Measurements from ENCODE around the gene MCUB. TPM values are rescaled to one million over a fixed set of nuclear protein-coding genes. Genes with fewer than 3 reads are reported as not detected.
"Not testable (repeated sequence)": the region's sequence is repeated elsewhere in the genome, so short reads cannot be mapped to it uniquely, and the experiment has no call there.

MCUB gene
- total and polyA plus RNA-seq, 2 experiments from 2014 or later: 32.9 to 52.6 TPM

GRCh38 chr4:109676886-109677285, 116.8 kb downstream of the MCUB start:
- H2AFZ ChIP-seq: no peak overlapping the region
- H3K4me1 ChIP-seq (ENCODE audit: insufficient read depth): no peaks in the 10 kb centered on the region
- H3K9me2 ChIP-seq (ENCODE audit: insufficient read depth): no peaks in the 10 kb centered on the region
- H3K9ac ChIP-seq: no peak overlapping the region
- no peak for DNase-seq
- no peaks in the 10 kb centered on the region for H4K20me1 ChIP-seq (ENCODE audit: insufficient read depth)
- H3K9me3 ChIP-seq (ENCODE audit: low read depth): no peaks in the 10 kb centered on the region
- H3K79me2 ChIP-seq (ENCODE audit: insufficient read depth): no peaks in the 10 kb centered on the region
- no peak overlapping the region for H3K4me2 ChIP-seq (ENCODE audit: unreplicated experiment)
- H3K27ac ChIP-seq: no peak overlapping the region
- WGBS, 2 experiments (ENCODE audit: low coverage in 1 of 2, low lambda C conversion rate in 2 of 2, missing lambda C conversion rate in 2 of 2): 81 to 93% methylated on average over 1 of the region's 1 CpG
- H3K36me3 ChIP-seq (ENCODE audit: low read depth): no peaks in the 10 kb centered on the region
- no peak overlapping the region for H3K4me3 ChIP-seq
- in situ Hi-C loops (cut with MboI): no loop called here
- H3F3A ChIP-seq (ENCODE audit: insufficient read depth): no peaks in the 10 kb centered on the region
- H3K27me3 ChIP-seq (replicated peaks; ENCODE audit: insufficient read depth): no peaks in the 10 kb centered on the region
- no peak for TF ChIP-seq EZH2phosphoT487 (IDR thresholded peaks at IDR 0.05; ENCODE audit: insufficient read depth, low read depth)
- no peak for TF ChIP-seq EZH2 (IDR thresholded peaks at IDR 0.05; ENCODE audit: insufficient read depth, poor library complexity, severe bottlenecking)

DNA sequence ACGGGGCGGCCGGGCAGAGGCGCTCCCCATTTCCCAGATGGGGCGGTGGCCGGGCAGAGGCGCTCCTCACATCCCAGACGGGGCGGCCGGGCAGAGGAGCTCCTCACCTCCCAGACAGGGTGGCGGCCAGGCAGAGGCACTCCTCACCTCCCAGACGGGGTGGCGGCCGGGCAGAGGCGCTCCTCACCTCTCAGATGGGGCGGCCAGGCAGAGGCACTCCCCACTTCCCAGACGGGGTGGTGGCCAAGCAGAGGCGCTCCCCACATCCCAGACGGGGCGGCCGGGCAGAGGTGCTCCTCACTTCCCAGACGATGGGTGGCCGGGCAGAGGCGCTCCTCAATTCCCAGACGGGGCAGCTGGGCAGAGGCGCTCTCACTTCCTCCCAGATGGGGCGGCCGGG, 118.4 kb downstream of the MCUB start:
- H3K4me2 ChIP-seq (ENCODE audit: unreplicated experiment); in situ Hi-C loops (cut with MboI); H3K9ac ChIP-seq; H4K20me1 ChIP-seq (ENCODE audit: insufficient read depth); H3F3A ChIP-seq (ENCODE audit: insufficient read depth); H2AFZ ChIP-seq; H3K36me3 ChIP-seq (ENCODE audit: low read depth); H3K79me2 ChIP-seq (ENCODE audit: insufficient read depth); H3K4me3 ChIP-seq; H3K27ac ChIP-seq; DNase-seq; H3K9me2 ChIP-seq (ENCODE audit: insufficient read depth); H3K27me3 ChIP-seq (replicated peaks; ENCODE audit: insufficient read depth); H3K9me3 ChIP-seq (ENCODE audit: low read depth); H3K4me1 ChIP-seq (ENCODE audit: insufficient read depth): not testable (repeated sequence)
- 89 to 96% methylated on average over 5 to 28 of the region's 28 CpGs for WGBS, 2 experiments (ENCODE audit: low coverage in 1 of 2, low lambda C conversion rate in 2 of 2, missing lambda C conversion rate in 2 of 2)

GRCh38 chr4:109678925-109679324, 118.9 kb downstream of the MCUB start:
- WGBS, 2 experiments (ENCODE audit: low coverage in 1 of 2, low lambda C conversion rate in 2 of 2, missing lambda C conversion rate in 2 of 2): 91 to 95% methylated on average over 13 to 14 of the region's 14 CpGs
- H3K36me3 ChIP-seq (ENCODE audit: low read depth); H4K20me1 ChIP-seq (ENCODE audit: insufficient read depth); H2AFZ ChIP-seq; H3K79me2 ChIP-seq (ENCODE audit: insufficient read depth); H3K9me2 ChIP-seq (ENCODE audit: insufficient read depth); in situ Hi-C loops (cut with MboI); H3F3A ChIP-seq (ENCODE audit: insufficient read depth); H3K4me3 ChIP-seq; H3K4me2 ChIP-seq (ENCODE audit: unreplicated experiment); H3K27ac ChIP-seq; H3K4me1 ChIP-seq (ENCODE audit: insufficient read depth); H3K27me3 ChIP-seq (replicated peaks; ENCODE audit: insufficient read depth); H3K9ac ChIP-seq; H3K9me3 ChIP-seq (ENCODE audit: low read depth); DNase-seq: not testable (repeated sequence)

DNA sequence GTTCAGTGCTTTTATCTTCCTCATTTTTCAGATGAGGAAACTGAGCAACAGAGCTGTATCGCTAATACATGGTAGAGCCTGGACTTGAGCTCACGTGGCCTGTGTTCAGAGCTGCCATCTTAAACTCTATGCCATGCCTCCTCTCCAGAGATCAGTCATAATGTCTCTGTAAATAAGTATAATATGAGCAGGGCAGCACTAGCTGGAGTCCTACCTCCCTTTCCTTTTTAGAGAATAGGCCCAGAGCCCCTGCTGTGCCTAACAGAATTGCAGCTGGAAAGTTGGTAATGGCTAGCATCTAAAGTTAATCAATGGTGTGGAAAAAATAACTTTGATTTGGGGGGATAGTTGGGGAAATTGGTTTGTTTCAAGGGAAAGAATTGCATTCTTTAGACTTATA, 122.8 kb downstream of the MCUB start:
- no peaks in the 10 kb centered on the region for H3F3A ChIP-seq (ENCODE audit: insufficient read depth)
- in situ Hi-C loops (cut with MboI): no loop called here
- no peaks in the 10 kb centered on the region for H3K9me3 ChIP-seq (ENCODE audit: low read depth)
- no peak for DNase-seq
- no peaks in the 10 kb centered on the region for H3K79me2 ChIP-seq (ENCODE audit: insufficient read depth)
- no peaks in the 10 kb centered on the region for H3K27me3 ChIP-seq (replicated peaks; ENCODE audit: insufficient read depth)
- peaks cover under 1% of the 10 kb centered on the region; the same call in 1 of the 2 replicates for H3K36me3 ChIP-seq (ENCODE audit: low read depth)
- WGBS, 2 experiments (ENCODE audit: low coverage in 1 of 2, low lambda C conversion rate in 2 of 2, missing lambda C conversion rate in 2 of 2): 98 to 100% methylated on average over 2 of the region's 2 CpGs
- H3K9me2 ChIP-seq (ENCODE audit: insufficient read depth): no peaks in the 10 kb centered on the region
- H4K20me1 ChIP-seq (ENCODE audit: insufficient read depth): no peaks in the 10 kb centered on the region
- no peak overlapping the region for H3K4me2 ChIP-seq (ENCODE audit: unreplicated experiment)
- TF ChIP-seq EZH2 (IDR thresholded peaks at IDR 0.05; ENCODE audit: insufficient read depth, poor library complexity, severe bottlenecking): no peak
- no peak for TF ChIP-seq EZH2phosphoT487 (IDR thresholded peaks at IDR 0.05; ENCODE audit: insufficient read depth, low read depth)
- no peak overlapping the region for H3K27ac ChIP-seq
- no peak overlapping the region for H3K4me3 ChIP-seq
- no peak overlapping the region for H3K9ac ChIP-seq
- H3K4me1 ChIP-seq (ENCODE audit: insufficient read depth): no peaks in the 10 kb centered on the region
- no peak overlapping the region for H2AFZ ChIP-seq

GRCh38 chr4:109683621-109684253, 123.7 kb downstream of the MCUB start:
- H3K36me3 ChIP-seq (ENCODE audit: low read depth): peaks cover 7% of the 10 kb centered on the region; the same call in 1 of the 2 replicates
- no peak overlapping the region for H3K27ac ChIP-seq
- no peak overlapping the region for H3K4me3 ChIP-seq
- H2AFZ ChIP-seq: no peak overlapping the region
- no peaks in the 10 kb centered on the region for H3K9me2 ChIP-seq (ENCODE audit: insufficient read depth)
- TF ChIP-seq EZH2 (IDR thresholded peaks at IDR 0.05; ENCODE audit: insufficient read depth, poor library complexity, severe bottlenecking): no peak
- no peak for TF ChIP-seq EZH2phosphoT487 (IDR thresholded peaks at IDR 0.05; ENCODE audit: insufficient read depth, low read depth)
- no peak for DNase-seq
- H3F3A ChIP-seq (ENCODE audit: insufficient read depth): no peaks in the 10 kb centered on the region
- H4K20me1 ChIP-seq (ENCODE audit: insufficient read depth): no peaks in the 10 kb centered on the region
- H3K4me2 ChIP-seq (ENCODE audit: unreplicated experiment): no peak overlapping the region
- no peak overlapping the region for H3K9ac ChIP-seq
- no peaks in the 10 kb centered on the region for H3K27me3 ChIP-seq (replicated peaks; ENCODE audit: insufficient read depth)
- H3K4me1 ChIP-seq (ENCODE audit: insufficient read depth): no peaks in the 10 kb centered on the region
- WGBS, 2 experiments (ENCODE audit: low coverage in 1 of 2, low lambda C conversion rate in 2 of 2, missing lambda C conversion rate in 2 of 2): 82 to 83% methylated on average over 5 to 6 of the region's 6 CpGs
- in situ Hi-C loops (cut with MboI): no loop called here
- no peaks in the 10 kb centered on the region for H3K9me3 ChIP-seq (ENCODE audit: low read depth)
- H3K79me2 ChIP-seq (ENCODE audit: insufficient read depth): no peaks in the 10 kb centered on the region

Data from GM23248 (cell line).